HG03558 (cell line): ENCODE measurements around the gene FTH1.
"Not testable (repeated sequence)": the region's sequence is repeated elsewhere in the genome, so short reads cannot be mapped to it uniquely, and the experiment has no call there.

Experiments
- ATAC-seq: cut with Tn5 transposase; IDR thresholded peaks from one replicate; pipeline ENCODE4 v1.9.1; 2021; ENCODE audit warnings: moderate number of reproducible peaks; ENCODE audit not compliant: unreplicated experiment; ENCODE audit errors: extremely low read depth

Gene FTH1

DNA sequence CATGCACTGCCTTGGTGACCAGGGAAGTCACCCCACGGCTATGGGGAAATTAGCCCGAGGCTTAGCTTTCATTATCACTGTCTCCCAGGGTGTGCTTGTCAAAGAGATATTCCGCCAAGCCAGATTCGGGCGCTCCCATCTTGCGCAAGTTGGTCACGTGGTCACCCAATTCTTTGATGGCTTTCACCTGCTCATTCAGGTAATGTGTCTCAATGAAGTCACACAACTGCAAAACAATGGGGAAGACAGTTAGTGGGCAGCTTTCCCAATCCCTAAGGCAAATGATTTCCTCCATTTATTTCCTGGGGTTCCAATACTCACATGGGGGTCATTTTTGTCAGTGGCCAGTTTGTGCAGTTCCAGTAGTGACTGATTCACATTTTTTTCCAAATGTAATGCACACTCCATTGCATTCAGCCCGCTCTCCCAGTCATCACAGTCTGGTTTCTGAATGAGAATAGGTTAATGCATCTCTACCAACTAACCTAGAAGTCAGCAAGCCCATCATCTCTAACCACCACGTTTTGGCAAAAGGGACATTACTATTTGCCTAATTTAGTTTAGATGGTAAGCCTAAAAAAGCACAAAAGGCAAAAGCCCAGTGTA lies 2.7 kb downstream of the FTH1 start:
- not testable (repeated sequence) for ATAC-seq

GRCh38 chr11:61964058-61964665 lies 3.3 kb downstream of the FTH1 start:
- no peak for ATAC-seq

- no peak for ATAC-seq
Observed at GRCh38 chr11:61963282-61964057, 4.0 kb downstream of the FTH1 start.

DNA sequence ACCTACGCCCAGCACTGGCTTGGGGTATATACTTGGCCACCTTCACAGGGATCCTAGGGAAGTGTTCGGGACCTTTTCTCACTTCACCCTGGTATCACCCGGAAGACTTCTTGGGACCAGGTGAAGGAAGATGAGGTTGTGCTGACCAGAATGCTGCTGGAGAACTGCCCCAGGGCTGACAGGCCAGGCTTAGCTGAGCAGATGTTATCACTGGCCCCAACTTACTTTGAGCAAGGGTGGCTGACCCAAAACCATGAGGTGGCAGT lies 4.5 kb downstream of the FTH1 start:
- no peak for ATAC-seq

DNA sequence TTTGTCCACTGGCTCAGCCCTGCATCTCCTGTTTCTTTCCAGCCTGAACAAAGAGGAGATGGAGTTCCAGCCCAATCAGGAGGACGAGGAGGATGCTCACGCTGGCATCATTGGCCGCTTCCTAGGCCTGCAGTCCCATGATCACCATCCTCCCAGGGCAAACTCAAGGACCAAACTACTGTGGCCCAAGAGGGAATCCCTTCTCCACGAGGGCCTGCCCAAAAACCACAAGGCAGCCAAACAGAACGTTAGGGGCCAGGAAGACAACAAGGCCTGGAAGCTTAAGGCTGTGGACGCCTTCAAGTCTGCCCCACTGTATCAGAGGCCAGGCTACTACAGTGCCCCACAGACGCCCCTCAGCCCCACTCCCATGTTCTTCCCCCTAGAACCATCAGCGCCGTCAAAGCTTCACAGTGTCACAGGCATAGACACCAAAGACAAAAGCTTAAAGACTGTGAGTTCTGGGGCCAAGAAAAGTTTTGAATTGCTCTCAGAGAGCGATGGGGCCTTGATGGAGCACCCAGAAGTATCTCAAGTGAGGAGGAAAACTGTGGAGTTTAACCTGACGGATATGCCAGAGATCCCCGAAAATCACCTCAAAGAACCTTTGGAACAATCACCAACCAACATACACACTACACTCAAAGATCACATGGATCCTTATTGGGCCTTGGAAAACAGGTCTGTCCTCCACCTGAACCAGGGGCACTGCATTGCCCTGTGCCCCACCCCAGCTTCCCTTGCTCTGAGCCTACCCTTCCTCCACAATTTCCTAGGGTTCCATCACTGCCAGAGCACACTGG lies 5.0 kb downstream of the FTH1 start:
- ATAC-seq, result no peak

DNA sequence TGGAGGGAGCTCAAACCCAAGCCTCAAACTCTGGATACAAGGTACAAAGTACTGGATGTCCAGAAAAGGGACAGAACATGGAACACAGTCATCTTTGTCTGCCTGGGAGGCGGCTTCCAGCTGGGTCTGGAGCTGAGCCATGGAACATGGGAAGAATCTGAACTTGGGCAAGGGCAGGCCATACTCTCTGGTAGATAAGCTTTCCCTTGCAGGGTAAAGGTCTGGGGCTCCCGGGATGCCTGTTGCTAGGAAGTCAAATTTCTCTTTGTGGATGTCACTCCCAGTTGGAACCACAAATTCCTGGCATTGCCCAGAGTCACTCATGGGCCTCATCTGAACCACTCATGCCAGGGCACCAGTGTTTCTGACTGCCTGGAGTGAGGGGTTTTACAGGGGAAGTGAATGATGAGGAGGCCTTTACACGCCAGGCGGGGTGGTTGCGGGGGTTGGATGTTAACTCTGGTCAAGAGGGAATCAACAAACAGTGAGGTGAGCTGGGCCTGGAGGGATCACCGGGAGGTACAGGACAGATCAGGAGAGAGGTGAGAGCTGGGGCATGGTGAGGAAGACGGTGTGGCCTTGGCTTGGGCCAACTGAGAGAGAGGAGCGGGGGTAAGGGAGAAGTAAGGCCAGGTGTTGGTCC lies 5.7 kb downstream of the FTH1 start:
- ATAC-seq, result no peak

GRCh38 chr11:61960532-61960931 lies 6.9 kb downstream of the FTH1 start:
- no peak for ATAC-seq

GRCh38 chr11:61959678-61960077 lies 7.8 kb downstream of the FTH1 start:
- ATAC-seq, result no peak

DNA sequence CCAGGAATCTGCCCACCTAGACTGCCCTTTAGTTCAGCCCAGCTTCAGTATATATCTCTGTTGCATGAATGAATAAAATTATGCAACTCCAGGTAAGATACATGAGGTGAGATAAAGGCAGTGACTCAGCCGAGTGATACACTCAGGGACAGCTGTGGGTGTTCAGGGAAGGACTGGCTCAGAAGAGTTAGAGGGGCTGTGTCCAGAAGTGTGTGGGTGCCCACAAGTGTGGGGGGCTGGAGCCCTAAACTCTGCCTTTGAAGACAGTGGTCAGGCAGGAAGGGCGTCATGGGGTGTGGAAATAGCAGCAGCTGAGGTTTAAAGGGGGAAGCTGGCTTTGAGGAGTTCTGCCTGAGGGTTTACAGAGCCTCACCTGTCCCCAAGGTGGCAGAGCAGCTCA lies 8.3 kb downstream of the FTH1 start:
- ATAC-seq, result no peak

DNA sequence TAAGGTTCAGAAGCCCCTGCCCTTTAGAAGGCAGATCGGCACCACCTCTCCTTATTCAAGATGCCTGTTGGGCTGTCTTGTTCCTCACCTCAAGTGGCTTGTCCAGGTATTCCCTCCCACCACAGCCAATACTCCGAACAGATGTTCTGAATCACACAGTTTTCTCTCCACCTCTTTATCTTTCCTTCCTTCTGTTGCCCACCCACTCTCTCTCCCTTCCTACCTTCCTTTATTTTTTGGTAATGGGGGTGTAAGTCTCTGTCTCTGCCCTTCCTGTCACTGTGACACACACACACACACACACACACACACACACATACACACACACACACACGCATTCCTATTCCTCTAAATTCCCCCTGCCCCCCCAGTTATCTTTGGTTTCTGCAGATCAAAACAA lies 8.8 kb downstream of the FTH1 start:
- ATAC-seq, result no peak

GRCh38 chr11:61957021-61957770 lies 10.2 kb downstream of the FTH1 start:
- ATAC-seq, result no peak

- ATAC-seq, result no peak
Observed at GRCh38 chr11:61956191-61957020, 11.0 kb downstream of the FTH1 start.

GRCh38 chr11:61955422-61956135 lies 11.9 kb downstream of the FTH1 start:
- ATAC-seq, result no peak

DNA sequence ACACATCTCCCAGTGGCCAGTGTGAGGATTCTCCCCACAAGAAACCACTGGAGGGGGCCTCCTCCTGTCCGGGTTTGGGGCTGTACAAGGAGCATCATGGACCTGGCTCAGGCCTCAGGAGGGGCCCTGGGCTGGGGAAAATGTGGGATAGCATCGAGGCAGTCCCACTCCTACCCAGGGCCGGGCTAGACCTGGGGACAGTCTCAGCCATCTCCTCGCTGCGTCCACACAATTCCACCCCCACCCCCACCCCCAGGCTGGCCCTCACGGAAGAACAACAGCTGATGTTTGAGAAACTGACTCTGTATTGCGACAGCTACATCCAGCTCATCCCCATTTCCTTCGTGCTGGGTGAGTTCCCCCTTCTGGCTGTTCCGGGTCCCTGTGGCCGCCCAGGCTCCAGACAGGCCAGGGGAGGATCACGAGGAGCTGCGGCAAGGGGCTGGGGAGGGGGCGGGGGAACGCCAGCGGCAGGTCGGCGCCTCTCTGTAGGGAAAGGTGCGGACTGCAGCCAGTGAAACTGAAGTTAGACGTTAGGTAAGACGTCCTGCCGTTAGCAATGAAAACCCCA lies 12.5 kb downstream of the FTH1 start:
- no peak for ATAC-seq

GRCh38 chr11:61954106-61954850 lies 13.2 kb downstream of the FTH1 start:
- ATAC-seq, result no peak

DNA sequence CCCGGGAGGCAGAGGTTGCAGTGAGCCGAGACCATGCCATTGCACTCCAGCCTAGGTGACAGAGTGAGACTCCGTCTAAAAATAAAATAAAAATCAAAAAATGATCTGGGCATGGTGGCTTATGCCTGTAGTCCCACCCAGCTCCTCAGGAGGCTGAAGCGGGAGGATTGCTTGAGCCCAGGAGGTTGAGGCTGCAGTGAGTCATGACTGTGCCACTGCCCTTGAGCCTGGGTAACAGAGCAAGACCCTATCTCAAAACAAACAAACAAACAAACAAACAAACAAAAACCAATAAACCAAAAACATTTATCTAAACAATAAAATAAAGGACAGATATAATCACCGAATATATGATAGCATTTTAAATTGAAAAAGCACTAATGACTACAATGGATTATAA lies 13.8 kb downstream of the FTH1 start:
- not testable (repeated sequence) for ATAC-seq

DNA sequence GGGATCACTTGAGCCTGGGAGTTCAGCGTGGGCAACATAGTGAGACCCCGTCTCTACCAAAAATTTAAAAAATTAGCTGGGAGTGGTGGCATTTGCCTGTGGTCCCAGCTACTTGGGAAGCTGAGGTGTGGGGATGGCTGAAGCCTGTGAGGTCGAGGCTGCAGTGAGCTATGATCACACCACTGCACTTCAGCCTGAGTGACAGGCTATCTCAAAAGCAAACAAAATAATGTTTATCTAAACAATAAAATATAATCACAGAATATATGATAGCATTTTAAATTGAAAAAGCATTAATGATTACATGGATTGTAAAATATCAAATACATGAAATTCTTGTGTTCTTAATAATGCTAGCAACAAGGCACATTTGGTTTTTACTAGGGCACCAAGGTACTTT lies 14.6 kb downstream of the FTH1 start:
- ATAC-seq, result no peak
